GM12875 (cell line): ENCODE data around the gene GCDH.

Source experiments
- H3K4me3 ChIP-seq: one replicate; pipeline ENCODE4 v1.5.1; 2011; ENCODE audit warnings: low read depth, low read length, control low read depth
- TF ChIP-seq, protein P1 (sequence below): IDR thresholded peaks from 2 replicates; pipeline ENCODE4 v1.5.1; 2011; ENCODE audit warnings: low read depth, mild to moderate bottlenecking, control low read depth, inconsistent platforms, low read length, moderate library complexity, borderline replicate concordance; ENCODE audit not compliant: insufficient read depth

Gene GCDH

DNA sequence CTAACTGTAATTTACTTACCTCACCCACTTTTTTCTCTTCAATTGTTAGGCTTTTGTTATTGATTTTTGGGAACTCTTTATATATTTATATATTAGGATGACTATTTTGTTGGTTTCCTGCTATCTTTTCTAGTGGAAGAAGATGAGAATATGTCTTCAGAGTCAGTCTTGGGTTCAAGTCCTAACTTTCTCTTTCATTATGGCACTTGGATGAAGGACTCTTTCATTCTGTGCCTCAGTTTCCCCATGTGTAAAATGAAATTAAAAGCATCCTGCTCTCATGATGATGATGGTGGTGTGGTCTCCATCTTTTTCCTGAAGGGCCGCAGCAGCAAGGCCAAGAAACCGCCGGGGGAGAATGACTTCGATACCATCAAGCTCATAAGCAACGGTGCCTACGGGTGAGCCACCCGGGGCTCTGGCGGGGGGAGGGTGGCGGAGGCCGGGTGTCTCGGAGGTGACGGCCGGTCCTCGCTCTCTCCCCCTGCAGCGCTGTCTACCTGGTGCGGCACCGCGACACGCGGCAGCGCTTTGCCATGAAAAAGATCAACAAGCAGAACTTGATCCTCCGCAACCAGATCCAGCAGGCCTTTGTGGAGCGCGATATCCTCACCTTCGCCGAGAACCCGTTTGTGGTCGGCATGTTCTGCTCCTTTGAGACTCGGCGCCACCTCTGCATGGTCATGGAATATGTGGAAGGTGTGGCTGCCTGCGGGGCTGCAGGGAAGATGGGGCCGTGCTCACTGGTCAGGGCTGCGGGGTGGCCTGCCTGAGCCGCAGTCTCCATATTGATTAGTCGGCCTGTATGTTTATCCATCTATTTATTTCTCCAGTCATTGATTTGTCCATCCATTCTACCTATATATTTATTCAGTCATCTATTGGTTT, 32.7 kb upstream of the GCDH start:
- no peak overlapping the region for H3K4me3 ChIP-seq
- TF ChIP-seq, protein P1, sequence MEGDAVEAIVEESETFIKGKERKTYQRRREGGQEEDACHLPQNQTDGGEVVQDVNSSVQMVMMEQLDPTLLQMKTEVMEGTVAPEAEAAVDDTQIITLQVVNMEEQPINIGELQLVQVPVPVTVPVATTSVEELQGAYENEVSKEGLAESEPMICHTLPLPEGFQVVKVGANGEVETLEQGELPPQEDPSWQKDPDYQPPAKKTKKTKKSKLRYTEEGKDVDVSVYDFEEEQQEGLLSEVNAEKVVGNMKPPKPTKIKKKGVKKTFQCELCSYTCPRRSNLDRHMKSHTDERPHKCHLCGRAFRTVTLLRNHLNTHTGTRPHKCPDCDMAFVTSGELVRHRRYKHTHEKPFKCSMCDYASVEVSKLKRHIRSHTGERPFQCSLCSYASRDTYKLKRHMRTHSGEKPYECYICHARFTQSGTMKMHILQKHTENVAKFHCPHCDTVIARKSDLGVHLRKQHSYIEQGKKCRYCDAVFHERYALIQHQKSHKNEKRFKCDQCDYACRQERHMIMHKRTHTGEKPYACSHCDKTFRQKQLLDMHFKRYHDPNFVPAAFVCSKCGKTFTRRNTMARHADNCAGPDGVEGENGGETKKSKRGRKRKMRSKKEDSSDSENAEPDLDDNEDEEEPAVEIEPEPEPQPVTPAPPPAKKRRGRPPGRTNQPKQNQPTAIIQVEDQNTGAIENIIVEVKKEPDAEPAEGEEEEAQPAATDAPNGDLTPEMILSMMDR, result no peak

DNA sequence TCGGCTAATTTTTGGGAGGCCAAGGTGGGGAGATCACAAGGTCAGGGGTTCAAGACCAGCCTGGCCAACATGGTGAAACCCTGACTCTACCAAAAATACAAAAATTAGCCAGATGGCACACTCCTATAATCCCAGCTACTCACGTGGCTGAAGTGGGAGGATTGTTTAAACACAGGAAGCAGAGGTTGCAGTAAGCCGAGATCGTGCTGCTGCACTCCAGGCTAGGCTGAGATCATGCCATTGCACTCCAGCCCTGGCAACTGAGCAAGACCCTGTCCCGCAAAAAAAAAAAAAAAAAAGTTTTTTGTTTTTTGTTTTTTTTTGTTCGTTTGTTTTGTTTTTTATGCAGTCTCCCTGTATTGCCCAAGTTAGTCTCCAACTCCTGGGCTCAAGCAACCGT, 31.4 kb upstream of the GCDH start:
- TF ChIP-seq, protein P1, result no peak
- H3K4me3 ChIP-seq, result no peak overlapping the region

DNA sequence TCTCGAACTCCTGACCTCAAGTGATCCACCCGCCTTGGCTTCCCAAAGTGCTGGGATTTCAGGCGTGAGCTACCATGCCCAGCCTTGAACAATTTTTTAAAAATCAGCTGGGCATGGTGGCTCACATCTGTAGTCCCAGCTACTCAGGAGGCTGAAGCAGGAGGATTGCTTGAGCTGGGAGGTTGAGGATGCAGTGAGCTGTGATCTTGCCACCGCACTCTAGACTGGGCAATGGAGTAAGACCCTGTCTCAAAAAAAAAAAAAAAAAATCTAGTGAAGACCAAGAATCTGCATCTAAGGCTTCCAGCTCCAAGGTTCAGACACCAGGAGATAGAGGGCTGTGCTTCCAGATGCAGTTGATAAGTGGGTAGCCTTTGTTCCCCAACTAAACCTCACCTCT, 26.8 kb upstream of the GCDH start:
- TF ChIP-seq, protein P1, result no peak
- H3K4me3 ChIP-seq, result no peak overlapping the region

DNA sequence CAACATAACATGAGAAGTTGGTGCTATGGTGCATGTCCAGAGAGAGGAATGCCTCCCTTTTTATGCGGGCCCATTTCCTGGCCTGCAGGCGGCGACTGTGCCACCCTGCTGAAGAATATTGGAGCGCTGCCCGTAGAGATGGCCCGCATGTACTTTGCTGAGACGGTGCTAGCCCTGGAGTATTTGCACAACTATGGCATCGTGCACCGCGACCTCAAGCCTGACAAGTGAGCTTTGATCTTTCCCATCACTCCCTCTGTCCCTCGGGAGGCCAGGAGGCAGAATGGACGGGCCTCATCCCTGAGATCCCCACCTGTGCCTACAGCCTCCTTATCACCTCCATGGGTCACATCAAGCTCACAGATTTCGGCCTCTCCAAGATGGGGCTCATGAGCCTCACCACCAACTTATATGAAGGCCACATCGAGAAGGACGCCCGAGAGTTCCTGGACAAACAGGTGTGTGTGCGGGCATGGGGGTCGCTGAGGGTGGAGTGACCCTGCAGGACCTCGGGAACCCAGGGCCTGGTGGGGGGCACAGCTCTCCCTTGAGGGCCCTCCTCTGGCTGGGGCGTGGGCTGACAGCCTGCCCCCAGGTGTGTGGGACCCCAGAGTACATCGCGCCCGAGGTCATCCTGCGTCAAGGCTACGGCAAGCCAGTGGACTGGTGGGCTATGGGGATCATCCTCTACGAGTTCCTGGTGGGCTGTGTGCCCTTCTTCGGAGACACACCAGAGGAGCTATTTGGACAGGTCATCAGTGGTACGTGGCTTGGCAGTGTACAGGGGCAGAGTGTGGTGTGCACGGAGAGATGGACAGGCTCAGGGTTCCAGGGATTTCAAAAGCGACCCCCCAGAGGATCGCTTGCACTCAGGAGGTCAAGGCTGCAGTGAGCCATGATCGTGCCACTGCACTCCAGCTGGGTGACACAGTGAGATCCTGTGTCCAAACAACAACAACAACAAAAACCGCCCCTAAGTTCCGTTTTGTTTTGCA, 25.9 kb upstream of the GCDH start:
- TF ChIP-seq, protein P1, result no peak

DNA sequence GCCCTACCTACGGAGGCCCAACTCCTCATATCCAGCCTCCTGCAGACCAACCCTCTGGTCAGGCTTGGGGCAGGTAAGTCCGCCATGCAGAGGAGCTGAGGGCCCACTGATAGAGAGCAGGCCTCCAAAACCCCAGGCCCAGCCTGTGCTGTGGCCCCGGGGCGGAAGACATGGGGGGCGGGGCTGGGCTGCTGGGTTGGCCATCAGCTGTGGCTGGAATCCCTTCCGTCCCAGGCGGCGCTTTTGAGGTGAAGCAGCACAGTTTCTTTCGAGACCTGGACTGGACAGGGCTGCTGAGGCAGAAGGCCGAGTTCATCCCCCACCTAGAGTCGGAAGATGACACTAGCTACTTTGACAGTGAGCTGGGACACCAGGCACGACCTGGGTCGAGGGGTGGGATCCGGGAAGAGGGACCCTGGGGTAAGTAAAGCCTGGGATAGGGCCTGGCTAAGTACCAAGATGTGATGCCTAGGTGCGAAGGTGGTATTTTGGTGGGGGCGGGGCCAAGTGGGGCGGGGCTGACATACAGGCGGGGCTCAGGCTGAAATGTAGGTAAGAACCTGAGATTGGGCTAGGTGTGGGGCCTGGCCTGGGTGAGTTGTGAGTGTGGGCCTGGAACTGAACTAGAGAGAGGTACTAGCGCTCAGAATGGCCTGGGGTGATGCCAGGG, 25.1 kb upstream of the GCDH start:
- TF ChIP-seq, protein P1, result no peak
- no peak overlapping the region for H3K4me3 ChIP-seq

More for the DNA sequence above, 25.9 kb upstream of the GCDH start:
- no peak overlapping the region for H3K4me3 ChIP-seq

DNA sequence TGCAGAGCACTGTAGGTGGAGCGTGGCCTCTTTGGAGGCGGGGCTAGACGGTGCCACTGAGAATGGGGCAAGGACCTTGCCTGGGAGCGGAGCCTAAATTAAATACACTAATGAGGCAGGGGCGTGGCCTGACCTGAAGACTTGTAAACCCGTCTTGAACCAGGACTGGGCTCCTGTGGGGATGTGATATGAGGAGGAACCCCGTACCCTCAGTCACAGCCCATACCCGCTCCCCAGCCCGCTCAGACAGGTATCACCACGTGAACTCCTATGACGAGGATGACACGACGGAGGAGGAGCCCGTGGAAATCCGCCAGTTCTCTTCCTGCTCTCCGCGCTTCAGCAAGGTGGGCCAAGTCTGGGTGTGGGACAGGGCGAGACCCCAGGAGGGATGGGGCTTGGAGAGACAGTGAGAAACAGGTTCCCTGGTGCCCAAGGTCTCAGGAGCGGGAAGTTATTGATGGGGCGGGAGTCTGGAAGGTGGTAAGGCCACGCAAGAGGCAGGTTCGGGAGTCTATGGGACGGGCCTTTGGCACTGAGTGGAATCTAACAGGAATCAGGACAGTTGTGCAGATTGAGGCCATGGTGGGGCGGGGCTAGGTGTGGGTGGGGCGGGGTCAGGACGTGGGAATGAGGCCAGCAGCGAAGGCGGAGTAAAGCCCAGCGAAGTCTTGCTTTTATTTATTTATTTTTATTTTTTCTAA, 24.4 kb upstream of the GCDH start:
- H3K4me3 ChIP-seq, result no peak overlapping the region
- TF ChIP-seq, protein P1, result no peak
